Measurements from ENCODE around the gene ZBTB7B. TPM values are rescaled to one million over a fixed set of nuclear protein-coding genes. Genes with fewer than 3 reads are reported as not detected.

The ZBTB7B gene
- total RNA-seq, 1 donor from 2014 or later, result 147 TPM

- H3K27me3 Mint-ChIP-seq (ENCODE audit: low read depth), result no peaks in the 10 kb centered on the region
- peaks cover 21% of the 10 kb centered on the region for H3K4me1 Mint-ChIP-seq (ENCODE audit: low read depth)
- H3K27ac Mint-ChIP-seq, result no peak overlapping the region
- intact Hi-C loops (cut with micrococcal nuclease), result loop anchor here (2.0 to 5.0 kb wide), 3 partner anchors 17 to 504 kb away; partner anchors contain the start of genes PYGO2 and UBE2Q1
- peak; percentile 89 for DNase-seq (ENCODE audit: low spot score)
- peaks cover 17% of the 10 kb centered on the region for H3K36me3 Mint-ChIP-seq (ENCODE audit: low read depth)
- peak overlapping the region; percentile 27 for H3K4me3 Mint-ChIP-seq (ENCODE audit: low read depth)
- no peaks in the 10 kb centered on the region for H3K9me3 Mint-ChIP-seq
Measured at GRCh38 chr1:155061381-155062150, 59.0 kb downstream of the ZBTB7B start.

GRCh38 chr1:155062151-155062686, 59.6 kb downstream of the ZBTB7B start:
- no peak for DNase-seq (ENCODE audit: low spot score)
- Mint-ChIP-seq H3K4me1 (ENCODE audit: low read depth) (peaks cover 21% of the 10 kb centered on the region), H3K9me3 (no peaks in the 10 kb centered on the region), H3K4me3 (ENCODE audit: low read depth) (no peak overlapping the region), H3K27me3 (ENCODE audit: low read depth) (no peaks in the 10 kb centered on the region), H3K36me3 (ENCODE audit: low read depth) (peaks cover 21% of the 10 kb centered on the region), H3K27ac (no peak overlapping the region)
- intact Hi-C loops (cut with micrococcal nuclease), result loop anchor here (5.0 kb wide), 2 partner anchors 100 to 505 kb away; partner anchors contain the start of genes PYGO2 and UBE2Q1

GRCh38 chr1:155062702-155063411, 60.3 kb downstream of the ZBTB7B start:
- Mint-ChIP-seq H3K4me3 (ENCODE audit: low read depth) (peak overlapping the region; percentile 86), H3K9me3 (no peaks in the 10 kb centered on the region), H3K27me3 (ENCODE audit: low read depth) (no peaks in the 10 kb centered on the region), H3K4me1 (ENCODE audit: low read depth) (peaks cover 21% of the 10 kb centered on the region), H3K36me3 (ENCODE audit: low read depth) (peaks cover 19% of the 10 kb centered on the region), H3K27ac (no peak overlapping the region)
- DNase-seq (ENCODE audit: low spot score), result peak; percentile 75
- intact Hi-C loops (cut with micrococcal nuclease), result loop anchor here (1.0 to 5.0 kb wide), 4 partner anchors 13 to 506 kb away; partner anchors contain the start of genes PYGO2 and UBE2Q1

GRCh38 chr1:155063550-155064110, 61.0 kb downstream of the ZBTB7B start, which contains the start of gene EFNA4:
TSS of gene EFNA4 (plus strand) at chr1:155063740. CDS start at chr1:155063824, 84 bp downstream.
- intact Hi-C loops (cut with micrococcal nuclease), result loop anchor here (1.0 to 5.0 kb wide), 4 partner anchors 13 to 506 kb away; partner anchors contain the start of genes PYGO2 and UBE2Q1
- peak; percentile 84 for DNase-seq (ENCODE audit: low spot score)
- H3K27ac Mint-ChIP-seq, result peak within 1 kb of the TSS; percentile 68
- peaks cover 20% of the 10 kb centered on the region for H3K36me3 Mint-ChIP-seq (ENCODE audit: low read depth)
- H3K9me3 Mint-ChIP-seq, result no peaks in the 10 kb centered on the region
- peaks cover 21% of the 10 kb centered on the region for H3K4me1 Mint-ChIP-seq (ENCODE audit: low read depth)
- no peaks in the 10 kb centered on the region for H3K27me3 Mint-ChIP-seq (ENCODE audit: low read depth)
- peak within 1 kb of the TSS; percentile 96 for H3K4me3 Mint-ChIP-seq (ENCODE audit: low read depth)

GRCh38 chr1:155064111-155064831, 61.7 kb downstream of the ZBTB7B start:
- DNase-seq (ENCODE audit: low spot score), result no peak
- H3K4me3 Mint-ChIP-seq (ENCODE audit: low read depth), result peak overlapping the region; percentile 96
- peaks cover 23% of the 10 kb centered on the region for H3K36me3 Mint-ChIP-seq (ENCODE audit: low read depth)
- H3K4me1 Mint-ChIP-seq (ENCODE audit: low read depth), result peaks cover 21% of the 10 kb centered on the region
- H3K27me3 Mint-ChIP-seq (ENCODE audit: low read depth), result no peaks in the 10 kb centered on the region
- H3K9me3 Mint-ChIP-seq, result no peaks in the 10 kb centered on the region
- peak overlapping the region; percentile 68 for H3K27ac Mint-ChIP-seq
- intact Hi-C loops (cut with micrococcal nuclease), result loop anchor here (5.0 kb wide), 2 partner anchors 102 to 507 kb away; partner anchors contain the start of genes PYGO2 and UBE2Q1

- DNase-seq (ENCODE audit: low spot score), result no peak
- Mint-ChIP-seq H3K4me1 (ENCODE audit: low read depth) (peaks cover 21% of the 10 kb centered on the region), H3K27me3 (ENCODE audit: low read depth) (no peaks in the 10 kb centered on the region), H3K36me3 (ENCODE audit: low read depth) (peaks cover 26% of the 10 kb centered on the region), H3K4me3 (ENCODE audit: low read depth) (peak overlapping the region; percentile 96), H3K27ac (peak overlapping the region; percentile 5), H3K9me3 (no peaks in the 10 kb centered on the region)
- intact Hi-C loops (cut with micrococcal nuclease), result loop anchor here (5.0 kb wide), 2 partner anchors 103 to 508 kb away; partner anchors contain the start of genes PYGO2 and UBE2Q1
Measured at GRCh38 chr1:155064832-155065429, 62.3 kb downstream of the ZBTB7B start.

GRCh38 chr1:155066777-155067176, 64.2 kb downstream of the ZBTB7B start:
- Mint-ChIP-seq H3K36me3 (ENCODE audit: low read depth) (peaks cover 26% of the 10 kb centered on the region), H3K4me1 (ENCODE audit: low read depth) (peaks cover 22% of the 10 kb centered on the region), H3K27ac (no peak overlapping the region), H3K27me3 (ENCODE audit: low read depth) (peaks cover 2% of the 10 kb centered on the region), H3K9me3 (no peaks in the 10 kb centered on the region), H3K4me3 (ENCODE audit: low read depth) (no peak overlapping the region)
- no peak for DNase-seq (ENCODE audit: low spot score)
- intact Hi-C loops (cut with micrococcal nuclease), result no loop called here

Other genes with a start within 250 kb of the ZBTB7B start
- 0.39 and 0.91 TPM in 2 replicates for gene KCNN3, start 132.5 kb upstream of the ZBTB7B start, total RNA-seq
- 44.7 and 44.8 TPM in 2 replicates for gene PMVK, start 66.1 kb upstream of the ZBTB7B start, total RNA-seq
- 23.6 and 25.3 TPM in 2 replicates for gene PBXIP1, start 46.7 kb upstream of the ZBTB7B start, total RNA-seq
- 30.4 and 30.6 TPM in 2 replicates for gene PYGO2, start 41.0 kb upstream of the ZBTB7B start, total RNA-seq
- gene SHC1, start 32.1 kb upstream of the ZBTB7B start, total RNA-seq, result 55.4 and 56.1 TPM in 2 replicates
- gene CKS1B, start 28.1 kb upstream of the ZBTB7B start, total RNA-seq, result 169 and 178 TPM in 2 replicates
- 54.9 and 60.2 TPM in 2 replicates for gene FLAD1, start 19.5 kb upstream of the ZBTB7B start, total RNA-seq
- gene LENEP, start 9.2 kb upstream of the ZBTB7B start, total RNA-seq, result 0.48 and 2.0 TPM in 2 replicates
- gene DCST2, start 31.0 kb downstream of the ZBTB7B start, total RNA-seq, result 0.21 and 0.80 TPM in 2 replicates
- gene DCST1, start 31.0 kb downstream of the ZBTB7B start, total RNA-seq, result 0.11 TPM in 1 of 2 replicates, not detected in the other
- 72.0 and 74.8 TPM in 2 replicates for gene ADAM15, start 48.5 kb downstream of the ZBTB7B start, total RNA-seq
- 9.2 and 10.5 TPM in 2 replicates for gene EFNA4, start 60.9 kb downstream of the ZBTB7B start, total RNA-seq
- 6.0 and 7.1 TPM in 2 replicates for gene EFNA3, start 76.0 kb downstream of the ZBTB7B start, total RNA-seq
- gene EFNA1, start 125.1 kb downstream of the ZBTB7B start, total RNA-seq, result 0.18 and 0.39 TPM in 2 replicates
- gene SLC50A1, start 133.1 kb downstream of the ZBTB7B start, total RNA-seq, result 56.9 and 58.0 TPM in 2 replicates
- gene DPM3, start 137.7 kb downstream of the ZBTB7B start, total RNA-seq, result 49.0 and 51.0 TPM in 2 replicates
- 237 and 247 TPM in 2 replicates for gene KRTCAP2, start 170.5 kb downstream of the ZBTB7B start, total RNA-seq
- 10.7 and 11.5 TPM in 2 replicates for gene TRIM46, start 171.0 kb downstream of the ZBTB7B start, total RNA-seq
- 10.4 and 13.1 TPM in 2 replicates for gene THBS3, start 205.1 kb downstream of the ZBTB7B start, total RNA-seq
- 58.6 and 64.0 TPM in 2 replicates for gene MTX1, start 205.9 kb downstream of the ZBTB7B start, total RNA-seq

Measured in activated T-helper 2 cell treated with anti-CD3 and anti-CD28 coated beads, Interferon-gamma antibody, Interleukin-2, Interleukin-4, amounts not matched to agents 10 μg/mL and 5 μg/mL and 100 μg/mL, durations not matched to agents 14 hours and 24 hours and 36 hours (primary cell).